ENCODE measurements around the gene EBF4. TPM values are rescaled to one million over a fixed set of nuclear protein-coding genes. Genes with fewer than 3 reads are reported as not detected.
A peak's percentile ranks its signal among the peaks of the same experiment; 100 is the strongest.

Gene EBF4
- total RNA-seq, 2 donors from 2014 or later = 48.9 to 58.8 TPM

DNA sequence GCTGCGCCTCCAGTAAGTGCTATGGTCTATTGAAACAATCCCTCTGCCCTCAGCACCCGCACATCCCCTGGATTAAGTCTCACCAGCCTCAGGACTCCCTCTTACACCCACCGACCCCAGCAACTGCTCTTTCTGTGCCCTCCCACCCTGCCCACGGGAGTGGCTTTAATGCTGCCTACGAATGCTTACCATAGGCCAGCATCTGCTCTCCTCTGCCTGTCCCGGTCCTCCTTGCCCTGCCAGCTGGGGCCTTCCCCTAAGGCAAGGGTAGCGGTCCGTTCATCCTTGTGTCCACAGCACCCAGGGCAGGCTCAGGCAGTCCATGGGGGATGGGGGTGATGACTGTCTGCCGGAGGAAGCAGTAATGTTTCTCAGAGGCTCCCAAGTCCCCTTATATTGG, 4.1 kb downstream of the EBF4 start:
- intact Hi-C loops (cut with DNase I) = loop anchor here (10.0 kb wide), 1 partner anchor 148 kb away; the partner anchor contains the start of genes PCED1A and VPS16

DNA sequence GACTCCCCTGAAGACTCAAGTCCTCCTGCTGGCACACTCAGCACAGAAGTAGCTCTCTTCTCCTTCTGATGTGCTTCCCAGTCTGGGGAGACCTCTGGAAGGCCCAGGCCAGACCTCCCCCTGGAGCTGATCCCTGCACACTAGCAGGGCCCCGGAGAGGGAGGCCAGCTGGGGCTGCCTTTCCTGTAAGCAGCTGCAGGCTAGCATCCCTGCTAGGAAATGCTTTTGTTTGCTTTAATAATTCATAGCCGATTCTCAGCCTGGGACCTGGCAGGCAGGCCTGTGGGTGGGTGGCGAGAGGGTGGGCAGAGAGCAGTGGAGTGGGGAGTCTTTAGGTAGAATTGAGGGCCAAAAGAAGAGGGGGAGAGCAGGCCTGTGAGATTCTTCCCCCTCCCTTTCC, 5.2 kb downstream of the EBF4 start:
- no peak overlapping the region for H3K27ac ChIP-seq
- intact Hi-C loops (cut with DNase I) = loop anchor here (10.0 kb wide), 1 partner anchor 147 kb away; the partner anchor contains the start of genes PCED1A and VPS16
- no peaks in the 10 kb centered on the region for H3K9me3 ChIP-seq
- no peak overlapping the region for H3K4me3 ChIP-seq
- no peaks in the 10 kb centered on the region for H3K36me3 ChIP-seq
- 63% methylated on average over 3 of the region's 3 CpGs for WGBS
- H3K27me3 ChIP-seq (replicated peaks; ENCODE audit: insufficient read depth) = no peaks in the 10 kb centered on the region
- TF ChIP-seq POLR2AphosphoS5 (IDR thresholded peaks at IDR 0.05) = no peak
- TF ChIP-seq POLR2A (IDR thresholded peaks at IDR 0.05) = no peak
- no peak for TF ChIP-seq CTCF (IDR thresholded peaks at IDR 0.05)
- no peaks in the 10 kb centered on the region for H3K4me1 ChIP-seq (replicated peaks)
- peak; percentile 2 for DNase-seq (ENCODE audit: low spot score)

More for the DNA sequence above, 4.1 kb downstream of the EBF4 start:
- no peak overlapping the region for H3K4me3 ChIP-seq
- H3K9me3 ChIP-seq = no peaks in the 10 kb centered on the region
- no peak overlapping the region for H3K27ac ChIP-seq
- DNase-seq (ENCODE audit: low spot score) = peak; percentile 1
- 94% methylated on average over 9 of the region's 9 CpGs for WGBS
- peaks cover 4% of the 10 kb centered on the region for H3K4me1 ChIP-seq (replicated peaks)
- no peaks in the 10 kb centered on the region for H3K27me3 ChIP-seq (replicated peaks; ENCODE audit: insufficient read depth)
- no peak for TF ChIP-seq CTCF (IDR thresholded peaks at IDR 0.05)
- TF ChIP-seq POLR2A (IDR thresholded peaks at IDR 0.05) = no peak
- no peak for TF ChIP-seq POLR2AphosphoS5 (IDR thresholded peaks at IDR 0.05)
- H3K36me3 ChIP-seq = no peaks in the 10 kb centered on the region

DNA sequence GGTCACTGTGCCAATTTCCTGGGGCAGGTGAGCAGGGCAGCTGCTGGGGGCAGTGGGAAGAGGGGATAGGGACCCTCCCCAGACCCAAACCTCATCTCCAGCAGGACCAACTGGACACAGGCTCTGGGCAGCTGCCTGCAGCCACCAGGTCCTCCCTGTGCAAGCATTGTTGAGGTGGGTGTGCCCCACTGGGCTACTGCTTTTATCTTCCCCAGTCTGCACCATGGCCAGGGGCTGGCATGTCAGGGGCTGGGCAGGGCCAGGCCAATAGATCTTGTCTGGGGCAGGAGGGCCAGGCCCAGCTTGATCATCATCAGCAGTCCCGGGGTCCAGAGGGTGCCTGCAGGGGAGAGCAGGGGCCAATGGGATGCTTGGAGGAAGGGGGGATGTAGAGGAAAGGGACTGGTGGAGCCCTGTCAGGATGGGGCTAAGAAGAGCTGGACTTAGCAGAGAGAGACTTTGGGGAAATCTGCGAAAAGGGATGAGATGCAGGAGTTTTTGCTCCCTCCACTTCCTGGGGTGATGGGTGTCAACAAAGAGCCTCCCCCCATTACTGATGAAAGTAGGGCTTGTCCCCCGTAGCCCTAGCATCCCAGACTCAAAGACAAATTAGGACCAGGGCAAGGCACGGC, 5.7 kb downstream of the EBF4 start:
- 79% methylated on average over 4 of the region's 4 CpGs for WGBS
- TF ChIP-seq CTCF (IDR thresholded peaks at IDR 0.05) = no peak
- no peak for TF ChIP-seq POLR2AphosphoS5 (IDR thresholded peaks at IDR 0.05)
- TF ChIP-seq POLR2A (IDR thresholded peaks at IDR 0.05) = no peak
- Histone ChIP-seq H3K9me3 (no peaks in the 10 kb centered on the region), H3K27ac (no peak overlapping the region), H3K27me3 (replicated peaks; ENCODE audit: insufficient read depth) (no peaks in the 10 kb centered on the region), H3K4me3 (no peak overlapping the region), H3K4me1 (replicated peaks) (no peaks in the 10 kb centered on the region), H3K36me3 (no peaks in the 10 kb centered on the region)
- DNase-seq (ENCODE audit: low spot score) = peak; percentile 2
- intact Hi-C loops (cut with DNase I) = loop anchor here (10.0 kb wide), 1 partner anchor 146 kb away; the partner anchor contains the start of genes PCED1A and VPS16

GRCh38 chr20:2698912-2699311, 6.3 kb downstream of the EBF4 start:
- intact Hi-C loops (cut with DNase I) = loop anchor here (10.0 kb wide), 1 partner anchor 146 kb away; the partner anchor contains the start of genes PCED1A and VPS16
- peak; percentile 1 for DNase-seq (ENCODE audit: low spot score)
- Histone ChIP-seq H3K4me3 (no peak overlapping the region), H3K27ac (no peak overlapping the region), H3K4me1 (replicated peaks) (no peaks in the 10 kb centered on the region), H3K36me3 (no peaks in the 10 kb centered on the region), H3K9me3 (no peaks in the 10 kb centered on the region), H3K27me3 (replicated peaks; ENCODE audit: insufficient read depth) (no peaks in the 10 kb centered on the region)
- TF ChIP-seq POLR2AphosphoS5 (IDR thresholded peaks at IDR 0.05) (no peak), CTCF (IDR thresholded peaks at IDR 0.05) (no peak), POLR2A (IDR thresholded peaks at IDR 0.05) (no peak)
- 76% methylated on average over 4 of the region's 4 CpGs for WGBS

All from prostate gland (tissue), 2 donors.